Trophoblast cell (in vitro differentiated cells and primary cell): ENCODE measurements around the gene AK1.

Experiments used
- DNase-seq, 2 donors: peaks; one replicate each; pipeline ENCODE4 v3.0.0-alpha.2; 2016
- H2AFZ ChIP-seq: 2 replicates; pipeline ENCODE4 v1.6.1; 2013; ENCODE audit warnings: low read length, moderate library complexity, mild to moderate bottlenecking; ENCODE audit not compliant: insufficient read depth, poor library complexity
- H2AK5ac ChIP-seq: 2 replicates; pipeline ENCODE4 v1.6.1; 2013; ENCODE audit warnings: mild to moderate bottlenecking, low read length
- H2BK120ac ChIP-seq: 2 replicates; pipeline ENCODE4 v1.6.1; 2013; ENCODE audit warnings: low read length, mild to moderate bottlenecking, moderate library complexity; ENCODE audit not compliant: insufficient read depth, poor library complexity
- H2BK12ac ChIP-seq: 2 replicates; pipeline ENCODE4 v1.6.1; 2013; ENCODE audit warnings: mild to moderate bottlenecking, low read length, moderate library complexity
- H2BK5ac ChIP-seq: 2 replicates; pipeline ENCODE4 v1.6.1; 2013; ENCODE audit warnings: low read length, low read depth, moderate library complexity, mild to moderate bottlenecking; ENCODE audit not compliant: poor library complexity
- H3K14ac ChIP-seq: 2 replicates; pipeline ENCODE4 v1.6.1; 2013; ENCODE audit warnings: mild to moderate bottlenecking, low read length
- H3K18ac ChIP-seq: 2 replicates; pipeline ENCODE4 v1.6.1; 2013; ENCODE audit warnings: mild to moderate bottlenecking, low read length
- H3K23ac ChIP-seq: 2 replicates; pipeline ENCODE4 v1.6.1; 2013; ENCODE audit warnings: low read length
- H3K27ac ChIP-seq: 2 replicates; pipeline ENCODE4 v1.5.1; 2013; ENCODE audit warnings: low read depth, mild to moderate bottlenecking, inconsistent platforms, low read length, moderate library complexity
- H3K27me3 ChIP-seq: 2 replicates; pipeline ENCODE4 v1.6.1; 2013; ENCODE audit warnings: inconsistent platforms, mild to moderate bottlenecking, low read length, moderate library complexity; ENCODE audit not compliant: insufficient read depth
- H3K36me3 ChIP-seq, 2 experiments: 1 replicate in 1 of 2; 2 replicates in 1 of 2; pipeline ENCODE4 v1.6.1; 2013; ENCODE audit warnings: low read length in 2 of 2, mild to moderate bottlenecking in 2 of 2, moderate library complexity in 1 of 2; ENCODE audit not compliant: insufficient read depth in 2 of 2, control insufficient read depth in 1 of 2
- H3K4ac ChIP-seq: 2 replicates; pipeline ENCODE4 v1.6.1; 2013; ENCODE audit warnings: low read depth, mild to moderate bottlenecking, low read length, moderate library complexity
- H3K4me1 ChIP-seq, 2 experiments: 1 replicate in 1 of 2; 2 replicates in 1 of 2; pipeline ENCODE4 v1.6.1; 2013; ENCODE audit warnings: low read length in 2 of 2, mild to moderate bottlenecking in 2 of 2, moderate library complexity in 1 of 2; ENCODE audit not compliant: insufficient read depth in 2 of 2, control insufficient read depth in 1 of 2
- H3K4me2 ChIP-seq: 2 replicates; pipeline ENCODE4 v1.6.1; 2013; ENCODE audit warnings: inconsistent platforms, mild to moderate bottlenecking, low read length, moderate library complexity
- H3K4me3 ChIP-seq: 2 replicates; pipeline ENCODE4 v1.5.1; 2013; ENCODE audit warnings: mild to moderate bottlenecking, low read depth, low read length, inconsistent platforms
- H3K79me1 ChIP-seq: one replicate; pipeline ENCODE4 v1.6.1; 2013; ENCODE audit warnings: low read length
- H3K79me2 ChIP-seq: 2 replicates; pipeline ENCODE4 v1.6.1; 2013; ENCODE audit warnings: low read length, mild to moderate bottlenecking; ENCODE audit not compliant: control insufficient read depth, insufficient read depth, poor library complexity
- H3K9ac ChIP-seq: 2 replicates; pipeline ENCODE4 v1.6.1; 2013; ENCODE audit warnings: mild to moderate bottlenecking, low read length
- H3K9me3 ChIP-seq: 2 replicates; pipeline ENCODE4 v1.6.1; 2013; ENCODE audit warnings: low read depth, mild to moderate bottlenecking, control low read depth, inconsistent platforms, low read length; ENCODE audit not compliant: insufficient read depth
- H4K12ac ChIP-seq: 2 replicates; pipeline ENCODE4 v1.6.1; 2013; ENCODE audit warnings: low read depth, mild to moderate bottlenecking, low read length, moderate library complexity
- H4K8ac ChIP-seq: 2 replicates; pipeline ENCODE4 v1.6.1; 2013; ENCODE audit warnings: low read depth, mild to moderate bottlenecking, low read length, moderate library complexity
- H4K91ac ChIP-seq: one replicate; pipeline ENCODE4 v1.6.1; 2013; ENCODE audit warnings: low read depth, mild to moderate bottlenecking, low read length, moderate library complexity
- WGBS: extraction: QIAGEN DNeasy Blood & Tissue Kit; methylation state at CpG from one replicate; pipeline ENCODE4 v1.1.7; 2013; ENCODE audit warnings: missing lambda C conversion rate; ENCODE audit not compliant: insufficient read length, insufficient coverage; ENCODE audit errors: extremely low coverage; 5-methylcytosine and 5-hydroxymethylcytosine counted together

The AK1 gene

GRCh38 chr9:127897193-127897692 lies 19.8 kb upstream of the AK1 start:
- WGBS: no CpG with 5 or more reads among the region's 19 CpGs
- no peak overlapping the region for H2BK120ac ChIP-seq

GRCh38 chr9:127896395-127897192 lies 19.1 kb upstream of the AK1 start:
- peak in 1 of 2 donors; percentile 15 for DNase-seq
- Histone ChIP-seq H3K79me2 (peaks cover 4% of the 10 kb centered on the region), H3K9me3 (peaks cover 23% of the 10 kb centered on the region), H3K9ac (no peak overlapping the region), H3K18ac (peak overlapping the region; percentile 58), H3K27ac (no peak overlapping the region), H4K91ac (no peak overlapping the region), H2AK5ac (no peak overlapping the region), H3K4me3 (no peak overlapping the region), H3K36me3 (peaks cover 33 to 37% of the 10 kb centered on the region in 2 experiments), H2BK120ac (no peak overlapping the region), H4K8ac (no peak overlapping the region), H3K79me1 (peaks cover 11% of the 10 kb centered on the region), H3K4me2 (peak overlapping the region; percentile 32), H2BK5ac (no peak overlapping the region), H2BK12ac (no peak overlapping the region), H2AFZ (no peak overlapping the region), H3K14ac (no peak overlapping the region), H3K27me3 (no peaks in the 10 kb centered on the region), H3K4ac (no peak overlapping the region), H3K23ac (no peak overlapping the region), H4K12ac (no peak overlapping the region), H3K4me1 (peaks cover 7 to 22% of the 10 kb centered on the region in 2 experiments)
- no CpG with 5 or more reads among the region's 16 CpGs for WGBS

More at GRCh38 chr9:127897193-127897692, 19.8 kb upstream of the AK1 start:
- Histone ChIP-seq H3K36me3 (peaks cover 33 to 37% of the 10 kb centered on the region in 2 experiments), H3K79me1 (peaks cover 11% of the 10 kb centered on the region), H3K27ac (peak overlapping the region; percentile 6), H3K4me1 (peaks cover 7 to 22% of the 10 kb centered on the region in 2 experiments), H3K14ac (no peak overlapping the region), H3K79me2 (peaks cover 4% of the 10 kb centered on the region), H3K18ac (peak overlapping the region; percentile 58), H3K27me3 (no peaks in the 10 kb centered on the region), H2BK12ac (no peak overlapping the region), H3K4ac (no peak overlapping the region), H4K12ac (peak overlapping the region; percentile 32), H3K9me3 (peaks cover 23% of the 10 kb centered on the region), H2BK5ac (no peak overlapping the region), H3K4me2 (peak overlapping the region; percentile 32), H4K8ac (peak overlapping the region; percentile 11), H3K23ac (no peak overlapping the region), H2AK5ac (no peak overlapping the region), H2AFZ (peak overlapping the region; percentile 74), H3K9ac (no peak overlapping the region), H4K91ac (peak overlapping the region; percentile 49), H3K4me3 (no peak overlapping the region)
- peak in 1 of 2 donors; percentile 10 for DNase-seq

GRCh38 chr9:127895811-127896210 lies 18.3 kb upstream of the AK1 start:
- Histone ChIP-seq H3K27me3 (no peaks in the 10 kb centered on the region), H3K27ac (no peak overlapping the region), H4K12ac (no peak overlapping the region), H3K14ac (no peak overlapping the region), H3K9me3 (peaks cover 23% of the 10 kb centered on the region), H3K79me1 (peaks cover 11% of the 10 kb centered on the region), H3K4me1 (peaks cover 7 to 22% of the 10 kb centered on the region in 2 experiments), H3K9ac (peak overlapping the region; percentile 14), H2AFZ (no peak overlapping the region), H4K91ac (no peak overlapping the region), H3K4ac (no peak overlapping the region), H2BK5ac (no peak overlapping the region), H3K4me2 (no peak overlapping the region), H2BK12ac (no peak overlapping the region), H3K4me3 (no peak overlapping the region), H3K36me3 (peaks cover 34 to 37% of the 10 kb centered on the region in 2 experiments), H3K79me2 (peaks cover 4% of the 10 kb centered on the region), H3K18ac (no peak overlapping the region), H4K8ac (no peak overlapping the region), H3K23ac (no peak overlapping the region), H2BK120ac (no peak overlapping the region), H2AK5ac (no peak overlapping the region)
- no CpG with 5 or more reads among the region's 8 CpGs for WGBS
- DNase-seq: no peak

GRCh38 chr9:127893392-127893791 lies 15.9 kb upstream of the AK1 start:
- H2AFZ ChIP-seq: no peak overlapping the region
- no peak overlapping the region for H2BK12ac ChIP-seq
- H2BK120ac ChIP-seq: no peak overlapping the region
- peaks cover 7 to 12% of the 10 kb centered on the region in 2 experiments for H3K4me1 ChIP-seq
- no CpG with 5 or more reads among the region's 4 CpGs for WGBS
- no peak overlapping the region for H3K27ac ChIP-seq
- no peak overlapping the region for H4K91ac ChIP-seq
- no peak overlapping the region for H2AK5ac ChIP-seq
- H4K8ac ChIP-seq: no peak overlapping the region
- peaks cover 2% of the 10 kb centered on the region for H3K79me1 ChIP-seq
- no peak overlapping the region for H3K9ac ChIP-seq
- peaks cover 44 to 45% of the 10 kb centered on the region in 2 experiments for H3K36me3 ChIP-seq
- no peak overlapping the region for H2BK5ac ChIP-seq
- H3K79me2 ChIP-seq: no peaks in the 10 kb centered on the region
- no peak overlapping the region for H3K18ac ChIP-seq
- no peak overlapping the region for H3K23ac ChIP-seq
- H3K4me3 ChIP-seq: no peak overlapping the region
- no peaks in the 10 kb centered on the region for H3K27me3 ChIP-seq
- no peak overlapping the region for H3K4ac ChIP-seq
- H3K4me2 ChIP-seq: no peak overlapping the region
- H4K12ac ChIP-seq: no peak overlapping the region
- peaks cover 23% of the 10 kb centered on the region for H3K9me3 ChIP-seq
- H3K14ac ChIP-seq: no peak overlapping the region
- DNase-seq: no peak
